ENCODE results near the gene CRAT.
"Not testable (repeated sequence)": the region's sequence is repeated elsewhere in the genome, so short reads cannot be mapped to it uniquely, and the experiment has no call there.

Gene CRAT

DNA sequence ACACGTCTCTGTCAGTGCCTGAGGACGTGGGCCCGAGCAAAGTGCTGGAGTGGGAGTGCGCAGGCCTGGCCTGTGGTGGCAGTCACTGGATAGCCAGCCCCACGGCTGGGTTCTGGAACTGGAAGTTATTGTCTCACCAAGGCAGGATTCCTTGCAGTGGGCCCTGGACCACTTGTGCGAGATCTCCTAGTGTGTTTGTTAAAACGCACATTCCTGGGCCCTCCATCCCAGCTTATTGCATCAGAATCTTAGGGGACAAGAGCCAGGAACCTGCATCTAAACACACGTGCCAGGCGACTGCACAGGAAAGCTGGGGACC is 27.5 kb upstream of the CRAT start:
- no peak for DNase-seq

- no peak for DNase-seq
These were observed 26.9 kb upstream of the CRAT start for GRCh38 chr9:129137292-129138143.

GRCh38 chr9:129136446-129137035 is 25.9 kb upstream of the CRAT start:
- DNase-seq, result no peak

DNA sequence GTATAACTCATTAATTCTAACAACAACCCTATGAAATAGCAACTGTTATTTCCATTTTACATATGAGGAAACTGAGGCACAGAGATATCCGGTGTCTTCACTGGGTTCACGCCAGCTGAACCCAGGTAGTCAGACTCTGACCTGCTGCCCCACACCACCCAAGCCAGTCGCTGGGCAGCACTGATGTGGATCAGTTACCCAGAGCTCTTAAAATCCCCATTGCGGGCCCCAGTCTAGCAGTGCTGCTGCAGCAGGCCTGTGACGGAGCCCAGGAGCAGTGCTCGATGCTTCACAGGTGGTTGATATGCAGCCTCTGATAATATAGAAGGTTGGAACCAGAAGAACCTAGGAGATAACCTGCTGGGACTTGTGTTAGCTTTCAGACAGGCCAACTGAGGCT is 24.9 kb upstream of the CRAT start:
- DNase-seq, result no peak

DNA sequence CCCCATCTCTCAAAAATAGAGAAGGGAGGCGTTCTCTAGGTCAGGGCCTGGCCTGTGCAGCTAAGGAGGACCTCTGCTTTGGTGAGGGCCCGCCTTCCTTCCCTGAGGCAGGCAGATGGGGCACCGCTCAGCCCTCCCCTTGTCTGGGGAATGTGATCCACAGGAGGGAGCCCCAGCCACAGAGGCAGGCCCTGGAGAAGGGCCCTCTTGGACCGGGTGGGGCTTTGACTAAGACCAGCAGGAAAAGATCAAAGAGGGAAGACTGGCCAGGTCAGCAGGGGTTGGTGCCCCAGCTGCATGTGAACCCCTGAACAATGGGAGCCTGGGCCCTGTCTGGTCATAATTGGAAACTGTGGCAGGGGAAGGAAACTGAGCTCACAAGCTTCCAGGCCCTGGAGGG is 22.5 kb upstream of the CRAT start:
- DNase-seq, result no peak

- peak; percentile 82 for DNase-seq
These were observed 20.9 kb upstream of the CRAT start for GRCh38 chr9:129131300-129132145.

GRCh38 chr9:129130791-129131190 is 20.2 kb upstream of the CRAT start:
- DNase-seq, result no peak

DNA sequence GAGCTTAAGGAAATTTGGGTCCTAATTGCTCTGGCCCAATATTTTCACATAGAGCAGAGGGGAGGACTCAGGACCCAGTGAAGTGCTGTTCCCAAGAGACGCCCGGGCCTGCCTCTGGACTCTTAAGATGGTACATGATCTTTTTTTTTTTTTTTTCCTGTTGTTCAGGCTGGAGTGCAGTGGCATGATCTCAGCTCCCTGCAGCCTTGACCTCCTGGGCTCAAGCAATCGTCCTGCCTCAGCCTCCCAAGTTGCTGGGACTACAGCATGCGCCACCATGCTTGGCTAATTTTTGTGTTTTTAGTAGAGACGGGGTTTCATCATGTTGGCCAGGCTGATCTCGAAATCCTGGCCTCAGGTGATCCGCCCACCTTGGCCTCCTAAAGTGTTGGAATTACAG is 19.7 kb upstream of the CRAT start:
- DNase-seq, result not testable (repeated sequence)

- no peak for DNase-seq
These were observed 18.1 kb upstream of the CRAT start for GRCh38 chr9:129128689-129129088.

- no peak for DNase-seq
These were observed 16.4 kb upstream of the CRAT start for GRCh38 chr9:129126749-129127618.

DNA sequence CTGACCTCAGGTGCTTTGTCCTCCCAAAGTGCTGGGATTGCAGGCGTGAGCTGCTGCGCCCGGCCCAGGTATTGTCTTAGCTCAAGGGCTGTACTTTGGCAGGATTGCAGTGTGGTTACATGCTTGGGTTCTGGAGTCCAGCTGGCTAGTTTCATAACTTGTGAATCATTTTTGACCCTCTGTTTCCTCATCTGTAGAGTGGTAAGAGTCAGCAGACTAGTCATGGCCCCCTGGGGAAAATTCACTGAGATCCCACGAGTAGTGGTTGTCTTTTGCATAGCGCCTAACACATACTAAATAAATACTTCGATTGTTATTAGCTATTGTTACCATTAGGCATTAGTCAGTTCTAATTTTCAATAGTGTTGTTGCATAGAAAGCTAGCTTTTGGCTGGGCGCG is 14.9 kb upstream of the CRAT start:
- DNase-seq, result no peak

DNA sequence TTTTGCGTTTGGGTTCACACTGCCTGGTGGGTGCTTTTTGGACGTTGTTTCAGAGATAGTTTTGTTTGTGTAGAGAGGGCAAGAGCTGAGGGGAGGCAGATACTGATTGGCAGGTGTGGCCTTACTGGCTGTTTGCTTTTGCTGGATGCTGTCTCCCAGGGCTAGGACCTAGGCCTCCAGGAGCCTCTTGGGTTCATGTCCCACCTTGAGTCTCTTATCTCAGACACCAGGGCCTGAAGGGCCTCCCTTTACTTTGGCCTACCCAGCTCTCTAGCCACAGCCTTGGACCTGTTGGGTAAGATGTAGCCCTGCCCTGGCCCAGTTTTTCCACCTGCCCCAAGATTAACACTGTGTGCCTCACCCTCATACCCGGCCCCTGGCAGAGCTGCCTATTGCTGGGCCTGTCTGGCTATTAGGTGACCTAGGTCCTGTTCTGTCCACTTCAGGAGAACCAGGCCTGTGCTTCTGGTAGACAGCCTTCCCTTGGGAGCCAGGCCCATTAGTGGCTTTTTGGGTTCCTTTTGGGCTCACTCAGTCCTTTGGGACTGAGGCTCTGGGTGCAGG is 14.0 kb upstream of the CRAT start:
- DNase-seq, result no peak

- DNase-seq, result not testable (repeated sequence)
These were observed 12.4 kb upstream of the CRAT start for GRCh38 chr9:129122976-129123375.

DNA sequence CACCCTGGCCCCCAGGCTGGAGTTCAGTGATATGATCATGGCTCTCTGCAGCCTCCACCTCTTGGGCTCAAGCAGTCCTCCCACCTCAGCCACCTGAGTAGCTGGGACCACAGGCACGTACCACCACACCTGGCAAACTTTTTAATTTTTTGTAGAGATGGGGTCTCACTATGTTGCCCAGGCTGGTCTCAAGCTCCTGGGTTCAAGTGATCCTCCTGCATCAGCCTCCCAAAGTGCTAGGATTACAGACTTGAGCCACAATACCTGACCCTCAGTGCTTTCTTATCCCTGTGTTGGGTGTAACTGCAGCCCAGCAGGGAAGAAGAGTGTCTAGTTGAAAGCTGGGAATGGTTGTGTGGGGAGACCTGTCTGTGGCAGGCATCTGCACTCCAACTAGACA is 11.5 kb upstream of the CRAT start:
- no peak for DNase-seq

GRCh38 chr9:129121483-129121882 is 10.9 kb upstream of the CRAT start:
- DNase-seq, result no peak

DNA sequence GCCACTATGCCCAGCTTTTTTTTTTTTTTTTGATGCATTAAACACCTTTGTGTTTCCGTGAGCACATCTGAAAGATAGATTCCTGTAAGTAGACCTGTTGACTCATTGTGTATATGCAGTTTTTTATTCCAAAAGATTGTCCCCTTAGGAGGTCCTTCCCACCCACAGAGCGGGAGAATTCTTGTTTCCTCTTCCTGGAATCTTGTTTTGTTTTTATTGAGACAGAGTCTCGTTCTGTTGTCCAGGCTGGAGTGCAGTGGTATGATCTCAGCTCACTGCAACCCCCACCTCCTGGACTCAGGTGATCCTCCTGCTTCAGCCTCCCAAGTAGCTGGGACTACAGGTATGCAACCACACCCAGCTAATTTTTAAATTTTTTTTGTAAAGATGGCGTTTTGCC is 8.2 kb upstream of the CRAT start:
- no peak for DNase-seq

DNA sequence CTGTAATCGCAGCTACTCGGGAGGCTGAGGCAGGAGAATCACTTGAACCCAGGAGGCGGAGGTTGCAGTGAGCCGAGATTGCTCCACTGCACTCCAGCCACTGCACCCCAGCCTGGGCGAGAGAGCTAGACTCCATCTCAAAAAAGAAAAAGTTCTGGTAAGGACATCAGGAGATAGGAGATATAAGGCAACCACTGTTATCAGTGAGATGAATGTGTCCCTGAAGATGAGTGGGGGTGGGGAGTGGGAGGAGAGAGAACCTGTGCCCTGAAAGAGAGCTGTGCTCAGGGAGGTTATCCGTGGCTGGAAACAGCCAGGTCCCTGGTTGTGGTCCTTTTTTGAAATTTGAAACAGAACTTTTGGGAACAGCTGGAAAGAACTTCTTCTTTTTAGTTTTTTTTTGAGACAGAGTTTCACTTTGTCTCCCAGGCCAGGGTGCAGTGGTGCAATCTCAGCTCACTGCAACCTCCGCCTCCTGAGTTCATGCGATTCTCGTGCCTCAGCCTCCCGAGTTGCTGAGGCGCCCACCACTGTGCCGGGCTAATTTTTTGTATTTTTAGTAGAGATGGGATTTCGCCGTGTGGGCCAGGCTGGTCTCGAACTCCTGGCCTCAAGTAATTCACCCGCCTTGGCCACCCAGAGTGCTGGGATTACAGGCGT is 3.2 kb upstream of the CRAT start:
- DNase-seq, result no peak

DNA sequence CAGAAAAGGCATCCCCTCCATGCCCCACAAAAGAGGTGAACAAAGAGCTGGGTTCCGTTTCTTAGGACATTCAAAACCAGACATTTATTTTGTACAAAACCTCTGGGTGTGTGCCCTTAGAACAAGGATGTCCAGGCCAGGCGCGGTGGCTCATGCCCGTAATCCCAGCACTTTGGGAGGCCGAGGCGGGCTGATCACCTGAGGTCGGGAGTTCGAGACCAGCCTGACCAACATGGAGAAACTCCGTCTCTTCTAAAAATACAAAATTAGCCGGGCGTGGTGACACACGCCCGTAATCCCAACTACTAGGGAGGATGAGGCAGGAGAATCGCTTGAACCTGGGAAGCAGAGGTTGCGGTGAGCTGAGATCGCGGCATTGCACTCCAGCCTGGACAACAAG is 1.9 kb upstream of the CRAT start:
- DNase-seq, result not testable (repeated sequence)

GRCh38 chr9:129111528-129112151 is 1.0 kb upstream of the CRAT start:
- peak; percentile 7 for DNase-seq

- DNase-seq, result no peak
These were observed 447 bp downstream of the CRAT start for GRCh38 chr9:129109952-129110739.

DNA sequence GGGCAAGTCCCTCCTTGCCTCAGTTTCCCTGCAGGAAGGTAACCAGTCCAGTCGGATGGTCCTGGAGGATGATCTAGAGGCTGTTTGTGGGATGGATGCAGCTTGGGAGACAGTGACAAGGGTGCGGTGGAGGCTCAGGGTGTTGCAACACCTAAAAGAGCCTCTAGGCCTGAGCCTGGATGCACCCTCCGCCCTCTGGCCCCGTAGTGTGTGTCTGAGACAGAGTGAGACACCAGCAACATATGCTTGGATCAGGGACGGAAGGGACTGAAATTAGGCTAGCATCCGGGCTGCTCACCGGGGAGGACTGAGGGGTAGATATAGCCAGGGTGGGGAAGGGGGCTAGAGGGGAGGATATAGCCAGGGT is 1.1 kb downstream of the CRAT start:
- DNase-seq, result no peak
